ENCODE measurements around the gene RFX2.

DNA sequence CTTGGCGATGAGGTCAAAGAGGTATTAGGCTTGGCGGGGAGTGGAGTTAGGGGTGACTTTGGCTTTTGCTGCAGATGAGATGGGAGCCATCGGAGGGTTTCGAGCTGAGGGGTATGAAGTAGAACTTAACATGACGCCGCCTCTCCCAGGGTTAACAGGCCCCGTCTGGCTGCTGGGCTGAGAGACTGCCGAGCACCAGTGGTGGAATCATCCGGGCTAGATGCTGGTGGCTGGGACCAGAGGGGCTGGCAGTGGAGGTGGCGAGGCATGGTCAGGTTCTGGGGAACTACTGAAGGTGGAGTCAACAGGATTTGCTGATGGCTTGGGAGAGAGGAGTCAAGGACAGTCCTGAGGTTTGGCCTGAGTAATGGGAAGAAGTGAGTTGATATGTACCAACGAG is 4.9 kb downstream of the RFX2 start:
- TF ChIP-seq, protein P1, sequence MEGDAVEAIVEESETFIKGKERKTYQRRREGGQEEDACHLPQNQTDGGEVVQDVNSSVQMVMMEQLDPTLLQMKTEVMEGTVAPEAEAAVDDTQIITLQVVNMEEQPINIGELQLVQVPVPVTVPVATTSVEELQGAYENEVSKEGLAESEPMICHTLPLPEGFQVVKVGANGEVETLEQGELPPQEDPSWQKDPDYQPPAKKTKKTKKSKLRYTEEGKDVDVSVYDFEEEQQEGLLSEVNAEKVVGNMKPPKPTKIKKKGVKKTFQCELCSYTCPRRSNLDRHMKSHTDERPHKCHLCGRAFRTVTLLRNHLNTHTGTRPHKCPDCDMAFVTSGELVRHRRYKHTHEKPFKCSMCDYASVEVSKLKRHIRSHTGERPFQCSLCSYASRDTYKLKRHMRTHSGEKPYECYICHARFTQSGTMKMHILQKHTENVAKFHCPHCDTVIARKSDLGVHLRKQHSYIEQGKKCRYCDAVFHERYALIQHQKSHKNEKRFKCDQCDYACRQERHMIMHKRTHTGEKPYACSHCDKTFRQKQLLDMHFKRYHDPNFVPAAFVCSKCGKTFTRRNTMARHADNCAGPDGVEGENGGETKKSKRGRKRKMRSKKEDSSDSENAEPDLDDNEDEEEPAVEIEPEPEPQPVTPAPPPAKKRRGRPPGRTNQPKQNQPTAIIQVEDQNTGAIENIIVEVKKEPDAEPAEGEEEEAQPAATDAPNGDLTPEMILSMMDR (IDR thresholded peaks at IDR 0.05; ENCODE audit: low read depth, low read length, missing input control): no peak
- TF ChIP-seq, protein P2, sequence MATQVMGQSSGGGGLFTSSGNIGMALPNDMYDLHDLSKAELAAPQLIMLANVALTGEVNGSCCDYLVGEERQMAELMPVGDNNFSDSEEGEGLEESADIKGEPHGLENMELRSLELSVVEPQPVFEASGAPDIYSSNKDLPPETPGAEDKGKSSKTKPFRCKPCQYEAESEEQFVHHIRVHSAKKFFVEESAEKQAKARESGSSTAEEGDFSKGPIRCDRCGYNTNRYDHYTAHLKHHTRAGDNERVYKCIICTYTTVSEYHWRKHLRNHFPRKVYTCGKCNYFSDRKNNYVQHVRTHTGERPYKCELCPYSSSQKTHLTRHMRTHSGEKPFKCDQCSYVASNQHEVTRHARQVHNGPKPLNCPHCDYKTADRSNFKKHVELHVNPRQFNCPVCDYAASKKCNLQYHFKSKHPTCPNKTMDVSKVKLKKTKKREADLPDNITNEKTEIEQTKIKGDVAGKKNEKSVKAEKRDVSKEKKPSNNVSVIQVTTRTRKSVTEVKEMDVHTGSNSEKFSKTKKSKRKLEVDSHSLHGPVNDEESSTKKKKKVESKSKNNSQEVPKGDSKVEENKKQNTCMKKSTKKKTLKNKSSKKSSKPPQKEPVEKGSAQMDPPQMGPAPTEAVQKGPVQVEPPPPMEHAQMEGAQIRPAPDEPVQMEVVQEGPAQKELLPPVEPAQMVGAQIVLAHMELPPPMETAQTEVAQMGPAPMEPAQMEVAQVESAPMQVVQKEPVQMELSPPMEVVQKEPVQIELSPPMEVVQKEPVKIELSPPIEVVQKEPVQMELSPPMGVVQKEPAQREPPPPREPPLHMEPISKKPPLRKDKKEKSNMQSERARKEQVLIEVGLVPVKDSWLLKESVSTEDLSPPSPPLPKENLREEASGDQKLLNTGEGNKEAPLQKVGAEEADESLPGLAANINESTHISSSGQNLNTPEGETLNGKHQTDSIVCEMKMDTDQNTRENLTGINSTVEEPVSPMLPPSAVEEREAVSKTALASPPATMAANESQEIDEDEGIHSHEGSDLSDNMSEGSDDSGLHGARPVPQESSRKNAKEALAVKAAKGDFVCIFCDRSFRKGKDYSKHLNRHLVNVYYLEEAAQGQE (IDR thresholded peaks at IDR 0.05): no peak
- TF ChIP-seq SP1 (IDR thresholded peaks at IDR 0.05) (no peak), JUND (IDR thresholded peaks at IDR 0.05) (no peak), GABPA (IDR thresholded peaks at IDR 0.05 in 1 of 2, conservative IDR thresholded peaks at IDR 0.05 in 1 of 2) (no peak), EGR1 (IDR thresholded peaks at IDR 0.05; ENCODE audit: low read depth in 2 of 2) (no peak), RAD21 (IDR thresholded peaks at IDR 0.05) (no peak), TAF1 (conservative IDR thresholded peaks at IDR 0.05) (no peak), HNF4G (IDR thresholded peaks at IDR 0.05) (no peak), YY1 (IDR thresholded peaks at IDR 0.05) (no peak), FOXA2 (IDR thresholded peaks at IDR 0.05) (no peak)
- TF ChIP-seq, protein P3, sequence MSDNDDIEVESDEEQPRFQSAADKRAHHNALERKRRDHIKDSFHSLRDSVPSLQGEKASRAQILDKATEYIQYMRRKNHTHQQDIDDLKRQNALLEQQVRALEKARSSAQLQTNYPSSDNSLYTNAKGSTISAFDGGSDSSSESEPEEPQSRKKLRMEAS (IDR thresholded peaks at IDR 0.05): no peak
